Measurements from ENCODE around the gene ATP6V0A4.
"Not testable (repeated sequence)": the region's sequence is repeated elsewhere in the genome, so short reads cannot be mapped to it uniquely, and the experiment has no call there.

ATP6V0A4 gene

DNA sequence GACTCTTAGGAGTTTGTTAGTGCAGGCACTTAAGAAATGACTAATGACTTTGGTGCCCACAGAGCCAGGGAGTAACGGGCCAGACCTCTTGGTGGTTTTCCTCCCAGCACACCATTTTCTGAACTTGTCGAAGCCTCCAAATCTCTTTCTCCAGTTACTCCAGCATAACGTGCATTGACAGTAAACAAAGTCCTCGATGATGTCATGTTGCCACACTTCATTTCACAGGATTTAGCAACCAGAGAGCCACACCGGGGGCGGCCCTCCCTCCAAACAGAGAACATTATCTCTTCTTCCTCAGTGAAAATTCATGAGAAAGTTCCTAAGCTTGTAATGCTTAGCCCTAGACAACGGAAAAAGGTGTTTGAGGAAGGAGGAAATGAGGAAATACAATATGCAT lies 92.8 kb downstream of the ATP6V0A4 start:
- in situ Hi-C loops (cut with HindIII; ENCODE audit: low sequenced_read_pairs) = no loop called here

DNA sequence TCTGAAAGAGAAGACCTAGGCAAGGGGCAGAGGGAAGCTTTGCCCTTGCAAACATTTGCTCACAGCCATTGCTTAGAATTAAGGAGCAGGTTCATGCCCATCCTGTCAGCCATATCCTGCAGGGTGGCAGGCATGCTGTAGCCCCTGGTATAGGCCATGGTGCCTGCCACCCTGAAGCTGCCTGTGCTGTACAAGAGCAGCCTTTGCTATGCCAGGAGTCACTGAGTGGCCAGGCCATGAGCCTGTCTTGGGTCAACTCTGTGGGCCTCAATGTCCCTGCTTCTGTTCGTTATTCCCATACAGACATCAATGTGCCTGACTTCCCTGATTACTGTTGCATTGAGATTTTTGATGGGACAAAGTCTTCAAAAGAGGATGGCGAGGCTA lies 96.5 kb downstream of the ATP6V0A4 start:
- in situ Hi-C loops (cut with HindIII; ENCODE audit: low sequenced_read_pairs) = no loop called here

DNA sequence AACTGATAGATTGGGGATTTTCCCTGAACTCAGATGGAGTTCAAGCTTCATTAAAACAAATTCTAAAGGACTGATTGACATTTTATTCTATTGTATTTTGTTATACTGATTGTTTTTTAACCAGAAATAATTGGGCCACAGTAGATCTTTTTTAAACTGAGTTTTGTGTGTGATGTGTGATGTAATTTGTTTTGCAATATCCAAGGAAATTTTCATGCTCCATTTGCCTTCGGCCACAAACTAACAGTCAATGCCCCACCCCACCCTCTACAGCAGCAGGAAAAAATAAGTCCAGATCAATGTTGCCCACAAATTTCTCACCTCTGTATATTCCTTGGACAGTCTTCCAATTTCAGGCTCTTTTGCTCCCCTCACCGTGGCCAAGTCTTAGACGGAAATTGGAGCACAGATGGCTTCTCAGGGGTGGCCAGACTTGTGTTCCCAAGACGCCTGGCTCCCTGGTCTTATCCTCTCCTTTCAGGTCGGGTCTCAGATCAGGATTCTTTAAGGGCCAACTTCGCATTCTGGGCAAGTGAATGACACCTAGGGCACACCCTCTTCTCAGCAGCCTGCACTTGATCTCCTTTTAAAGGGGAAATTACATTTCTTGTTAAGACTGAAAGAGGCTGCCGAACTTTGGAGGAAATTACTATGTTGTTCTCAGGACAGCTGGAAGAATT lies 97.0 kb downstream of the ATP6V0A4 start, which contains the start of gene SVOPL:
SVOPL (minus strand) TSS at position 506 of the 680 bp plus-strand sequence. CDS start 22,317 bp downstream, outside the sequence.
- in situ Hi-C loops (cut with HindIII; ENCODE audit: low sequenced_read_pairs) = no loop called here

DNA sequence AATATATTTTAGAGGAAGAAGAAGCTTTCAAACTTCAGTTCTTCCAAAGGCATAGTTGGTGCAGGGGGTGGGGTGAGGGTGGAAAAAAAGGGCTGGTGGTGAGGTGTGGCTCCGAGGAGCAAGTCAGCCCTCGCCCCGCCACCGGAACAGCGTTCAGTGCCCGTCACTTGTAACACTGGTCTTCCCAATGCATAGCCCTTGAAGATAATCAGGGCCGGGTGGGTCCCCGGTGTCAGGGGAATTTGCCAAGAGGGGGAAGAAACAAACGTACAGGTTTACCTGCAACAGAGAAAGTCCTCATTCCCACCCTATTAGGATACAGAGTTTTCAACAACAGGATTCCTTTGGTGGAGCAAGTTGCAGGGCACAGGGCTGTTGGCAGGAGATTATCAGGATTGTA lies 98.3 kb downstream of the ATP6V0A4 start:
- in situ Hi-C loops (cut with HindIII; ENCODE audit: low sequenced_read_pairs) = no loop called here

DNA sequence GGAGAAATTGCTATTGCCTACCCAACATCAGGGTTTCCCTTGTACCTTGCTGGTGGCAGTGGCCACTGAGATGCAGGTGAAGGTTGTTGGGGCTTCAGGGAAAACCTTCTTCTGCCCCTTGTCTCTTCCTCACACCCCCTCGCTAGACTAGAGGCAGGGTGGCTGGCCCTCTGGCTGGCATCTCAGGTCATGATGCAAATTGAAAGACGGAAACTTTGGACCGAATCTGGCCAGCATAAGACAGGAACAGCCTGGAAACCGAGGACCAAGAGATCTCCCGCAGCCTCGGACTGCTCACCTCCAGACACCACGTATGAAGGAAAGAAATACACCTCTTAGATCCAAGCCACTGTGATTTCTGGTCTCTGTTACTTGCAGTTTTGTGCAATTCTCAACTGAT lies 99.7 kb downstream of the ATP6V0A4 start:
- in situ Hi-C loops (cut with HindIII; ENCODE audit: low sequenced_read_pairs) = no loop called here

DNA sequence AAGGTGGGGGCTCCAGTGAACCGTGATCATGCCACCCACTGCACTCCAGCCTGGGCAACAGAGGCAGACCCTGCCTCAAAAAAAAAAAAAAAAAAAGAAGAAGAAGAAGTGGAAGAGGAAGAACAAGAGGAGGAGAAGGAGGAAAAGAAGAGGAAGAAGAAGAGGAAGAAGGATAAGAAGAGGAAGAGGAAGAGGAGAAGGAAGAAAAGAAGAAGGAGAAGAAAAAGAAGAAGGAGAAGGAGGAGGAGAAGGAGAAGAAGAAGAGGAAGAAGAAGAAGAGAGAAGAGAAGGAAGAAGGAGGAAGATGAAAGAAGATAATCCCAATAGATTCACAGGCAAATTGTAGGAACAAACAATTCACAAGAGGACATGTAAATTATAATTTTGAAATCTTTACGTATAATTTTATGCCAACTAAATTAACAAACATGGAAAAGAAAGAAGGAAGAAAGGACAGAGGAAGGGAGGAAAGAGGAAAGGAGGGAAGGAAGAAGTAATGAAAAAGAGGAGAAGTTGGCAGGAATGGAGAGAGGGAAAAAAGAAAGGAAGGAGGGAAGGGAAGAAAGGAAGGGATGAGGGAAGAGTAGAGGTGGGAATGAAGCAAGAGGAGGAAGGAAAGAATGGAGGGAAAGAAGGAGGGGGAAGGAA lies 100.3 kb downstream of the ATP6V0A4 start:
- in situ Hi-C loops (cut with HindIII; ENCODE audit: low sequenced_read_pairs) = no loop called here

DNA sequence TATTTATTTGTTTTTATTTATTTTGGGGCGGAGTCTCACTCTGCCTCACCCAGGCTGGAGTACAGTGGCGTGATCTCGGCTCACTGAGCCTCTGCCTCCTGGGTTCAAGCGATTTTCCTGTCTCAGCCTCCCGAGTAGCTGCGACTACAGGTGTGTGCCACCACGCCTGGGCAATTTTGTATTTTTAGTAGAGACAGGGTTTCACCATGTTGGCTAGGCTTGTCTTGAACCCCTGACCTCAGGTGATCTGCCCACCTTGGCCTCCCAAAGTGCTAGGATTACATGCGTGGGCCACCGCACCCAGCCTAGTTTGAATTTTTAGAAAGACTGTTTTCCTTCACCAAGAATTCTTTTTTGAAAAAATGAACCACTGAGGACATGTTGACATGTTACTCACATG lies 102.2 kb downstream of the ATP6V0A4 start:
- in situ Hi-C loops (cut with HindIII; ENCODE audit: low sequenced_read_pairs) = not testable (repeated sequence)

DNA sequence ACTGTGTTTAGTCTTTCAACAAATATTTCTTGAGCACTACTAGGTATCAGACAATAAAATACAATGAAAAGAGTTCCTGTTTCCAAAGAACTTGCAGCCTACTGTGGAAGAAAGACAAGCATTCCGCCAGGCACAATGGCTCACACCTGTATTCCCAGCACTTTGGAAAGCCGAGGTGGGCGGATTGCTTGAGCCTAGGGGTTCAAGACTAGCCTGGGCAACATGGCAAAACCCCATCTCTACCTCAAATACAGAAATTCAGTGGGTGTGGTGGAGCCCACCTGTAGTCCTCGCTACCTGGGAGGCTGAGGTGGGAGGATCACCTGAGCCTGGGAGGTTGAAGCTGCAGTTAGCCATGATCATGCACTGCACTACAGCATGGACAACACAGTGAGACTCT lies 102.9 kb downstream of the ATP6V0A4 start:
- in situ Hi-C loops (cut with HindIII; ENCODE audit: low sequenced_read_pairs) = no loop called here

DNA sequence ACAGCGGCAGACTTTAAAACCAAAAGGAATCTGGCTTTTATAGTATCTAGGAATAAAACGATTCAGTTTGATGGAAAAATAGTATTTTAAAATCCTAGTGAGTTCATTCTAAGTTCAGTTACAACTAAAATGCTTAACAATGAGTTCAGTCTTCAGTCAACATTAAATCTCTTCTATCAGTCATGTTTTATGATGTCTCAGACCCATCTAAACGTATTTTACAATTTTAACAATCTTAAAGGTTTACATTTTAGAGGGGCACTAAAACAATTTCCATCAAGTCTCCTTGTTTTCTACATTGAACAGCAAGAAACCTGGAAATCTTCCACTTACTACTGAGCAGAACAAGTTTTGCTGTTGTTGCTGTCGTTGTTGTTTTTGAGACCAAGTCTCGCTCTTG lies 106.8 kb downstream of the ATP6V0A4 start:
- in situ Hi-C loops (cut with HindIII; ENCODE audit: low sequenced_read_pairs) = no loop called here

DNA sequence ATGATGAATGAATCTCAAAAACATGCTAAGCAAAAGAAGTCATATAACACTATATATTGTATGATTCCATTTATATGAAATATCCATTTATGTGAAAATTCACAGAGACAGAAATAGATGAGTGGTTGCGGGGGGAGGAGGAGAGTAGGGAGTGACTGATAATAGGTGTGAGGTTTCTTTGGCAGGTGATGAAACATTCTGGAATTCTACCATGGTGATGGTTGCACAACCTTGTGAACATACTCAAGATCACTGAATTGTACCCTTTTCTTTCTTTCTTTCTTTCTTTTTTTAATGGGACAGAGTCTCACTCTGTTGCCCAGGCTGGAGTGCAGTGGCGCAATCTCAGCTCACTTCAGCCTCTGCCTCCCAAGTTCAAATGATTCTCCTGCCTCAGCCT lies 107.5 kb downstream of the ATP6V0A4 start:
- in situ Hi-C loops (cut with HindIII; ENCODE audit: low sequenced_read_pairs) = no loop called here

DNA sequence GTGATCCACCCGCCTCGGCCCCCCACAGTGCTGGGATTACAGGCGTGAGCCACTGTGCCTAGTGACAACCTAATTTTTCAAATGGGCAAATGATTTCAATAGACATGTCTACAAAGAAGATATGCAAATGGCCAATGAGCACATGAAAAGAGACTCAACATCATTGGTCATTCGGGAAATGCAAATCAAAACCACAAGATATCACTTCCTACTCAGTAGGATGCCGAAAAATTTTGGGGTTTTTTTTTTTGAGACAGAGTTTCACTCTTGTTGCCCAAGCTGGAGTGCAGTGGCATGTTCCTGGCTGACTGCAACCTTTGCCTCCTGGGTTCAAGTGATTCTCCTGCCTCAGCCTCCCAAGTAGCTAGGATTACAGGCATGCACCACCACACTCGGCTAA lies 110.0 kb downstream of the ATP6V0A4 start:
- in situ Hi-C loops (cut with HindIII; ENCODE audit: low sequenced_read_pairs) = not testable (repeated sequence)

DNA sequence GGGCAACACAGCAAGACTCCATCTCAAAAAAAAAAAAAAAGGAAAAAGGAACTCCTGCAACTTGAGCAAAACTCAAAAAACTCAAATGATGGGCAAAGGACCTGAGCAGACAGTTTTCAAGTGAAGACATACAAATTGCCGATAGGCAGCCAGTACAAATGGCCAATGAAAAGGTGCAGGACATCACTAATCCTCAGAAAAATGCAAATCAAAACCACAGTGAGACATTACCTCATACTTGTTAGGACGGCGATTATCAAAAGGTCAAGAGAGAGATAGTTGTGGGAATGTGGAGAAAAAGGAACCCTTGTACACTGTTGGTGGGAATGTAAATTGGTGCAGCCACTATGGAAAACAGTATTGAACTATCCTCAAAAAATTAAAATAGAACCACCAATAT lies 113.7 kb downstream of the ATP6V0A4 start:
- in situ Hi-C loops (cut with HindIII; ENCODE audit: low sequenced_read_pairs) = no loop called here

DNA sequence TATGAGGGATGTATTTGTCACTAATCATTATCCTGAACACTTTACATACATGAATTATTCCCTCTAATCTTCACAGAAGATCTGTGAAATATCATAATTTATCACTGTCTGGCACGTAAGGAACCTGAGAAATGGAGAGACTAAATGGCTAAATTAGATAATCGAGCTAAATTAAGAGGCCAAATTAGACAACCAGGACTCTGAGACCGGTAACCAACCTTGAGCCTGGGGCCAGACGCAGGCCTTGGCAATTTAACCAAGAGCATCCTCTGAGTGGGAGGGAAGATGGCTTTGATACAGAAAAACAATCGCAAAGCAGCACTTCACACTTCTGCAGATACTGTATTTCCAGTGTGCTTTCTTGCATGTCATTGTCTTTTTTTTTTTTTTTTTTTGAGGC lies 118.2 kb downstream of the ATP6V0A4 start:
- in situ Hi-C loops (cut with HindIII; ENCODE audit: low sequenced_read_pairs) = no loop called here

DNA sequence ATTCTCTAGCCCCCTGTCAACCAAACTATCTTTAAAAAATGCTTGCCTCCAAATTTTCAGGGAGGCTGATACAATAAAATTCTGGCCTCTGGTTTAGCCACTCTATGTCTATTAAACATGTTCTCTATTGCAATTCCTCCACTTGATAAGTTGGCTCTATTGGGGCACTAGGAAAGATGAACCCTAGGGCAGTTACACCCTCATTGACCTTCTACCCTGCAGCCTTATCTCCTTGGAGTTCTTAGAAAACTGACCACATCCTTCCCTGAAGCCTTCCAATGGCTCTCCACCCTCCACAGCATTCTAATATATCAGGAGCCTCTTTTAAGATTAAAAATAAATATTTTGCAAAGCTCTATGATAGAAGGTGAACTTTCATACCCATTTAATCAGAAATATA lies 127.4 kb downstream of the ATP6V0A4 start:
- in situ Hi-C loops (cut with HindIII; ENCODE audit: low sequenced_read_pairs) = no loop called here

DNA sequence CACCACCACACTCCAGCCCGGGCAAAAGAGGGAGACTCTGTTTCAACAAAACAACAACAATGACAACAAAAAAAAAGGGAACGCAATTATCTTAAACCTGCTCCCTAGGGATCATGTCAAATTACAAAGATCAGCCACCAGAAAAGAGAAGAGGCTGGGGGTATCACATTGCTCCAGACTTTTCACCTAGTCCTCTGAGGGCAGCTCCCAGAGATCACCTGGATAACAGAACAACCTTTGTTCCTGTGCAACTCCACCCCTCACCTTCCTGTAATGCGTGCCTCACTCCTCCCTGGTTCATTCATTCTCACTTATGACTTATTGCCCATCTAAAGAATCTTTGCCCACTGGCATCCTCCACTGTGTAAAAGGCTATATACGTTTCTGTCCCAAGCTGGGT lies 128.6 kb downstream of the ATP6V0A4 start:
- in situ Hi-C loops (cut with HindIII; ENCODE audit: low sequenced_read_pairs) = no loop called here

DNA sequence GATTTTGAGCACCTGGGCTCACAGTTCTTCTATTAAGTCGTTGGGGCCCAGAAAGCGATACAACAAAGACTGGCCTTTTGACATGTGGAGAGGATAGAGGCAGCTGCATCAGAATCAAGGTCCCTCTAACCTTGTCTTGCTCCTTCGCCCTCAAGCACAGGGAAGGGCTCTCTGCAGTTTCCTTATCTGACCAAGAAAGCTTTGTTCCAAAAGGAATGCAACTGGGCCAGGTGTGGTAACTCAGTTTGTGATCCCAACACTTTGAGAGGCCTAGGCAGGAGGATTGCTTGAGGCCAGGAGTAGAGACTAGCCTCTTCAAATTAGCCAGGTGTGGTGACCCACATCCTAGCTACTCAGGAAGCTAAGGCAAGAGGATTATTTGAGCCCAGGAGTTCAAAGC lies 129.1 kb downstream of the ATP6V0A4 start:
- in situ Hi-C loops (cut with HindIII; ENCODE audit: low sequenced_read_pairs) = no loop called here

DNA sequence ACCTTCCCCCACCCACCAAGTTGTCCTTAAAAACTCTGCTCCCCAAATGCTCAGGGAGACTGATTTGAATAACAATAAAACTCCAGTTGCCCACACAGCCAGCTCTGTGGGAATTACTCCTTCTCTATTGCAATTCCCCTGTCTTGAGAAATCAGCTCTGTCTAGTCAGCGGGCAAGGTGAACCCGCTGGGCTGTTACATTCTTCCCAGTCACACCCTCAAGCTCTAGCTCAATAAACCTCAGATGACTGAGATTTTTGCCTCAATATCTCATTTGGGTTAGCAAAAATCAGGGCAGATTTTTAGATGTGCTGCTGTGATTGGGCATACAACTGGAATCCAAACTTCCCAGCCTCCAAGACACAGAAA lies 129.8 kb downstream of the ATP6V0A4 start:
- in situ Hi-C loops (cut with HindIII; ENCODE audit: low sequenced_read_pairs) = no loop called here

DNA sequence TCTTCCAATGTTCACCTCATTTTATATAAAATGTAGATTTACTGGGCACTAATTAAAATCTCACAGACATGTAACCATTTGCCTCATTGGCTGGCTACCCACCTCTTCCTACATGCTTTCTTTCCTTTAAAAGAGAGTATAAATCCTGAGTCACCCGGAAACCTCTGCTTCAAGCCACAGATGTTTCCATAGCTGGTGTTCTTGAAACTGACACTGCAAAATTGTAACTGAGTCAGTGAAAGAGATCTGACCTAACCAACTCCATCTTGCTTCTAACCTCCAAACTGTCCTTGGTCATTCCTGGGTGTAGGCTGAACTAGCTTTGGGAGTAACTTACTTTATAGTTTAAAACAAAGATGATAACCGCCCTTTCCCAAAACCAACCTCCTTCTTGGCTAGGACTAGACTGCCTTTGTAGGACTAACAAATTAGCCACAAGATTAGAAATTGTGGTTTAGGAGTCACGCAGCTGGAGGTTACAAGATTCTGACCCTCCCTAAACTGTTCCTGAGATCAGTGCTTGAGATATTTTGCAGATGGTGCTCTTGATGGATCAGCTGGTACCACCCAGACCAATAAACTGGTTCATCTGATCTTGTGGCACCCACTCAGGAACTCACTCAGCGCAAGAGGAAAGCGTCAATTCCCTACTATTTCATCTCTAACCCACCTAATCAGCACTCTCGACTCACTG lies 130.3 kb downstream of the ATP6V0A4 start:
- in situ Hi-C loops (cut with HindIII; ENCODE audit: low sequenced_read_pairs) = no loop called here

DNA sequence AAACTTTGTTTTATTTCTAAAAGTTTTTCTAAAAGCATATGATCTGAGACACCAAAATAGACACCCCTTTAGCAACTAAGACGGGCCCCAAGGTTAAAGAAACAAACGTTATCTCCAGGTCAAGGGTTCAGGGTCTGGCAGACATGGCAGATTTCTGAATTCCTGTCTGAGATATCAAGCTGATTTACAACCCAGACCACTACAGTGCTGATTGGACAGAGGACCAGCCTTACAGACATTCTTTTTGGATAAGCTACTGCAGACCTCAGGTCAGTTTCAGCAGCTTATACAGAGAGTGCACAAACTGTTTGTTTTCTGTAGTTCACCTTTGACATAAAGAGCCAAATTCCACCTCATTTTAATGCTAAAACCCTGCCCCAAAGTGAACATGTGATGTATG lies 131.6 kb downstream of the ATP6V0A4 start:
- in situ Hi-C loops (cut with HindIII; ENCODE audit: low sequenced_read_pairs) = no loop called here

DNA sequence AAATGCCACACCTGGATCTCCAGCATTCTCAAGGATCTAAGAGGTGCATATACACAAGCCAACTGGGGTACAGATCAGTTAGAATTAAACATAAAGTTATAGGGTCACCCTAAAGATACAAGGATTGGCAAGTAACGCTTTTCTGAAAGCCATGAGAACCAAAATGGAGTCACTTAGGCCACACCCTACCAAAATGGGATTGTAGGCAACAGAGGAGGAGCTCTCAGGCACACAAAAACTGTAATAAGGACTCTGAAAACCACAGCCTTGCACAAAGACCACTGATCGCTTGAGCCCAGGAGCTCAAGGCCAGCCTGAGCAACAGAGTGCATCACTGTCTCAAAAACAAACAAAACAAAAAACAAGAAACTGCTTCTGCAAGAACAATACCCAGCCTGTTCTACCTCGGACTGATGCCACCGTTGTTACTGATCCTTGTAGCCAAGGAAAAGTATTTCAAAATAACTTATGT lies 132.3 kb downstream of the ATP6V0A4 start:
- in situ Hi-C loops (cut with HindIII; ENCODE audit: low sequenced_read_pairs) = no loop called here

DNA sequence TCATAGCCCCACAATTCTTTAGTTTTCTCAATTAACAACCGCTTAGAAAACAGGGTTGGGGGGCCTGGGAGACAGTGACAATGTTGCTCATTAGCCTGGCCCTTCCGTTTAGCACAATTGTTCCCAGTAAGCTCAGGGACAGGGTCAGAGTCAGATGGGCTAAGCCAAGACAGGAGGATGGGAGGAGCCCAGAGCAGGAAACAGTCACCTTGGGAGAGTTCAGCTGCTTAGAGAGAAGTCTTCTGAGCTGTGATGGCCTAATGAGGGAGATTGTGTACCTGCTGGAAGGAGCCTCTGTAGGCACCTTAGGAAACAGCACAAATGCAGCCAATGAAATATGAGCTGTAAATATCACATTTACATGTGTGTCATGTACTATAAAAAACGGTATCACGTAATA lies 132.7 kb downstream of the ATP6V0A4 start:
- in situ Hi-C loops (cut with HindIII; ENCODE audit: low sequenced_read_pairs) = no loop called here

Data from DLD1 (cell line).